Upper lobe of left lung (tissue), 4 donors: ENCODE data around the gene MLC1.

Experiments used
- EP300 ChIP-seq, 4 donors: sonication (generic); formaldehyde crosslinking; IDR thresholded peaks; one replicate each; pipeline ENCODE4 v1.5.1; 2017; ENCODE audit warnings: antibody characterized with exemption in 4 of 4, control low read depth in 2 of 4
- POLR2A ChIP-seq, 4 donors: fragments of 450-650 bp; IDR thresholded peaks; one replicate each; pipeline ENCODE4 v1.5.1; 2016 to 2017; ENCODE audit warnings: antibody characterized with exemption in 4 of 4, mild to moderate bottlenecking in 2 of 4
- POLR2AphosphoS5 ChIP-seq, 2 donors: sonication (generic); formaldehyde crosslinking; IDR thresholded peaks; one replicate each; pipeline ENCODE4 v1.5.1; 2017; ENCODE audit warnings: antibody characterized with exemption in 2 of 2
- TF ChIP-seq, protein P1 (sequence below), 6 experiments: fragments of 450-650 bp in 4 of 6; fragments of 200-600 bp in 2 of 6; sonication (generic) in 2 of 6; IDR thresholded peaks; one replicate each; pipeline ENCODE4 v1.5.1; 2016 to 2019; ENCODE audit warnings: antibody characterized with exemption in 6 of 6

DNA sequence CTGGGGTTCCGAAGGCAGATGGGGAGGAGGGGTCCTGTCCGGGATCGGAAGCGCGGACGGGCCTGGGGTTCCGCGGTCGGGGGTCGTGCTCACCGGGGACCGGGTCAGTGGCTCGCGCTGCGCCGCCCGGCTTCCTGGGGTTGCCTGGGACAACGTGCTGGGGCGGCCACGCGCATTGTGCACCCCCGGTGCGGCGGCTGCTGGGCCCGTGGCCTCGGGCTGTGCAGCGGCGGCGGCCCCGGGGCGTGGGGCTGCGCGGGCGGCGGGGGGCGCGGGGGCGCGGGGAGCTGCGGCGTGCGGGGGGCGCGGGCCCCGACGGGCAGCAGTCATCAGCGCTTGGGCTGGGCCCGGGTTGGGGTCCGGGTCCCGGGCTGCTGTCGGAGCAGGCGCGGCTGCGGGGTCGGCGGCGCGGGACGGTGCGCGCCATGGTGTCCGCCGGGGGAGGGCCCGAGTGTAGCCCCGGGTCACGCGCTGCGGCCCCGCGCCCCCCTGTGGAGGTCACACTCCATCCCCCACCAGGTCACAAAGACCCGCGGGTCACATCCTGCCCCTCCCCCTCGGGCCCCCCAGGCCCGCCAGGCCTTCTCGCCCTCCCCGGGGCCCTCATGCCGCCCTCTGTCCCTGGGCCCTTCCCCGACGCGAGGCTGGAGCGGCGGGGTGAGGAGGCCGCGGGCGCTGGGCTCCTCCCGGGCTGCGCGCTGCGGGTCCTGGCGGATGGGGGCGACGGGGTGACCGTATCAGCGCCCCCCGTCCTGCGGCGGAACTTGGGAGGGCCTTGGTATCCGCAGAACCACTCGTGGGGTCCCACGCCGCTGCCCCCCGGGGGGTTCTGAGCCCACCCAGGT lies 26.9 kb downstream of the MLC1 start, which contains the start of gene TTLL8:
- TF ChIP-seq, protein P1, sequence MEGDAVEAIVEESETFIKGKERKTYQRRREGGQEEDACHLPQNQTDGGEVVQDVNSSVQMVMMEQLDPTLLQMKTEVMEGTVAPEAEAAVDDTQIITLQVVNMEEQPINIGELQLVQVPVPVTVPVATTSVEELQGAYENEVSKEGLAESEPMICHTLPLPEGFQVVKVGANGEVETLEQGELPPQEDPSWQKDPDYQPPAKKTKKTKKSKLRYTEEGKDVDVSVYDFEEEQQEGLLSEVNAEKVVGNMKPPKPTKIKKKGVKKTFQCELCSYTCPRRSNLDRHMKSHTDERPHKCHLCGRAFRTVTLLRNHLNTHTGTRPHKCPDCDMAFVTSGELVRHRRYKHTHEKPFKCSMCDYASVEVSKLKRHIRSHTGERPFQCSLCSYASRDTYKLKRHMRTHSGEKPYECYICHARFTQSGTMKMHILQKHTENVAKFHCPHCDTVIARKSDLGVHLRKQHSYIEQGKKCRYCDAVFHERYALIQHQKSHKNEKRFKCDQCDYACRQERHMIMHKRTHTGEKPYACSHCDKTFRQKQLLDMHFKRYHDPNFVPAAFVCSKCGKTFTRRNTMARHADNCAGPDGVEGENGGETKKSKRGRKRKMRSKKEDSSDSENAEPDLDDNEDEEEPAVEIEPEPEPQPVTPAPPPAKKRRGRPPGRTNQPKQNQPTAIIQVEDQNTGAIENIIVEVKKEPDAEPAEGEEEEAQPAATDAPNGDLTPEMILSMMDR (IDR thresholded peaks at IDR 0.05), result no peak
- TF ChIP-seq POLR2A (IDR thresholded peaks at IDR 0.05) (no peak), POLR2AphosphoS5 (IDR thresholded peaks at IDR 0.05) (no peak), EP300 (IDR thresholded peaks at IDR 0.05) (no peak)
